Tibial nerve (tissue), 3 donors: ENCODE results near the gene SECTM1.

Experiments
- POLR2A ChIP-seq, 2 donors: fragments of 450-650 bp; IDR thresholded peaks; one replicate each; pipeline ENCODE4 v1.6.1; 2017; ENCODE audit warnings: antibody characterized with exemption in 2 of 2, mild to moderate bottlenecking in 2 of 2, moderate library complexity in 2 of 2
- TF ChIP-seq, protein P1 (sequence below), 5 experiments: fragments of 200-600 bp in 3 of 5; fragments of 450-650 bp in 2 of 5; sonication (generic) in 3 of 5; IDR thresholded peaks; one replicate each; pipeline ENCODE4 v1.5.1; 2016 to 2019; ENCODE audit warnings: antibody characterized with exemption in 5 of 5, mild to moderate bottlenecking in 3 of 5, moderate library complexity in 2 of 5

DNA sequence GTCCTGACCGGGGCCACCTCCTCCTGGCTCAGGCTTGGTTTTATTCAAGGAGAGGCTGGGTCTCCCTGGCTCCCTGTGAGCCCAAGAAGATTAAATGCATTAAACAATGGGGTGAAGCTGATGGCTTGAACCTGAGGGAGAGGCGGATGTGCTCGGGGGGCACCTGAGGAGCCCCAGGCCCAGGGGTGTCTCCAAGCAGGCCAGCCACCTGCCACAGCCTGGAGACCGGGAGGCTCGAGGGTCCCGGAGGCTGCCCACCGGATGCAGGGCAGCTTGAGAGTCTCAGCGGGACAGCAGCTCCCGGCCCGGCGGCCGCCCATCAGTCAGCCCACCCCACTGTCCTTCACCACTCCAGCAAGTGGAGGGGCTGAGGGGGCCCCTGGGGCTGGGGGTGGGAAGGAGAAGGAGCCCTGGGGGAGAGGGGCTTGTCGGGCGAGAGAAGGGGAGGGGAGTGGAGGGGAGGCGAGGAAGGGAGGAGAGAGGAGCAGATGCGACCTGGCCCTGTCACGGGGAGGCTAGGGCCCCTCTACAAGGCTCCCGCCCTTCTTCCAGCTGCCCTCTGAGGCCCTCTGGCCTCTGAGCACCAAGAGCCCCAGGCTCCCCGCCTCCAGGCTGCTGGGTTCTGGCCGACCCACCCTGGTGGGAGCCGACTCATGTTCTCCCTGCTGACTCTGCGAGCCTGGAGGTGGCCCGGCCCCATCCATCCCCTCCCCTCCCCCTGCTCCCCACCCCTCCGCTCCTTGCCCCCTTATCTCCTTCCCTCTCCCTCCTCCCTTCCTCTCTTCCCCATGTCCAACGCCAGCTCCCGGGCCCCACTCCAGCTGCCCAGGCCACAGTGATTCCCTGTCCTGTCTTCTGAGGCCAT is 29.4 kb downstream of the SECTM1 start:
- TF ChIP-seq, protein P1, sequence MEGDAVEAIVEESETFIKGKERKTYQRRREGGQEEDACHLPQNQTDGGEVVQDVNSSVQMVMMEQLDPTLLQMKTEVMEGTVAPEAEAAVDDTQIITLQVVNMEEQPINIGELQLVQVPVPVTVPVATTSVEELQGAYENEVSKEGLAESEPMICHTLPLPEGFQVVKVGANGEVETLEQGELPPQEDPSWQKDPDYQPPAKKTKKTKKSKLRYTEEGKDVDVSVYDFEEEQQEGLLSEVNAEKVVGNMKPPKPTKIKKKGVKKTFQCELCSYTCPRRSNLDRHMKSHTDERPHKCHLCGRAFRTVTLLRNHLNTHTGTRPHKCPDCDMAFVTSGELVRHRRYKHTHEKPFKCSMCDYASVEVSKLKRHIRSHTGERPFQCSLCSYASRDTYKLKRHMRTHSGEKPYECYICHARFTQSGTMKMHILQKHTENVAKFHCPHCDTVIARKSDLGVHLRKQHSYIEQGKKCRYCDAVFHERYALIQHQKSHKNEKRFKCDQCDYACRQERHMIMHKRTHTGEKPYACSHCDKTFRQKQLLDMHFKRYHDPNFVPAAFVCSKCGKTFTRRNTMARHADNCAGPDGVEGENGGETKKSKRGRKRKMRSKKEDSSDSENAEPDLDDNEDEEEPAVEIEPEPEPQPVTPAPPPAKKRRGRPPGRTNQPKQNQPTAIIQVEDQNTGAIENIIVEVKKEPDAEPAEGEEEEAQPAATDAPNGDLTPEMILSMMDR (IDR thresholded peaks at IDR 0.05) = no peak
- no peak for TF ChIP-seq POLR2A (IDR thresholded peaks at IDR 0.05)
